ENCODE measurements around the gene B3GALT6.

The B3GALT6 gene

DNA sequence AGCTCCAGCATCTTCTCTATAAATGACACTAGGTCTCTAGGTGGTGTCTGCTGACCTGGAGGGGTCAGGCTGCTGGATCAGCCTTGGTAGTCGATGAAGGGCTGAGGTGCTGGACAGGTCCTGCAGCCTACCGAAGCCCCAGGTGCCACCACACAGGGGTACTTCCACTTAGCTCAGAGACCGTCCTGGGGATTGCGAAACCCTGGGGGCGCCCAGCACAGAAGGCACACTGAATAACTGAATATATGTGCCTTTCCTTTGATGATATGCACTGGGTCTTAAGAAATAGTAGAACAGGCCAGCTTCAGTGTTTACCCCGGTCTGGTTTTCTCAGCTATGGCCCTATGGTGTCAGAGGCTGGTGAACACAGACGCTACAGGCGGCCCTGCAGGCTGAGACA, 30.7 kb downstream of the B3GALT6 start:
- H3K4me1 ChIP-seq (ENCODE audit: control insufficient read depth in 5 of 5, insufficient read depth in 5 of 5, low read length in 5 of 5) = peaks cover 2 to 46% (median 30%) of the 10 kb centered on the region in 5 donors
- peaks cover 0 to 75% (median 60%) of the 10 kb centered on the region in 5 donors for H3K36me3 ChIP-seq (ENCODE audit: control insufficient read depth in 5 of 5, insufficient read depth in 5 of 5, low read length in 5 of 5)
- peak overlapping the region; percentile 33 for H3K27ac ChIP-seq (ENCODE audit: low read depth, low read length)

DNA sequence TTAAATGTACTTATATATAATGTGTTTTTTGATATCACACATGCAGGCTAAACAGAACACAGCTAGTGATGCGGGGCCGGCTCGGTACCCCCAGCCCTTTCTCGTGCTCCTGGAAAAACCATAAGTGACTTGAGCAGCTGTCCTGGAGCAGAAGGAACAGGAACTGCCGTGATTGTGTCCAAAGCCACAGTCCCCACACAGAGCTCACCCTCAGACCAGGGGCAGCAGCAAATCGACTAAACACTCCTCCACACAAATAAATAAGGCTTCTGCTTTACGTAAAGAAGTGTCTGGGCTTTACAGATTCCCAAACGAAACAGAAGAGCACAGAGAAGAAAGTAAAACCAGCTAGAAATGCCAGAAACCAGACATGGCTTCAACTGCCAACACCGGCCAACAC, 32.0 kb downstream of the B3GALT6 start:
- peak overlapping the region; percentile 33 for H3K27ac ChIP-seq (ENCODE audit: low read depth, low read length)
- H3K9ac ChIP-seq (ENCODE audit: low read length in 5 of 5) = peak overlapping the region in 1 of 5 donors; percentile 3
- H3K36me3 ChIP-seq (ENCODE audit: control insufficient read depth in 5 of 5, insufficient read depth in 5 of 5, low read length in 5 of 5) = peaks cover 0 to 81% (median 63%) of the 10 kb centered on the region in 5 donors

More for the DNA sequence above, 30.7 kb downstream of the B3GALT6 start:
- peak overlapping the region in 1 of 5 donors; percentile 12 for H3K4me3 ChIP-seq (ENCODE audit: low read depth in 1 of 5, low read length in 5 of 5)
- peak overlapping the region in 2 of 5 donors; percentile 32 to 47 for H3K9ac ChIP-seq (ENCODE audit: low read length in 5 of 5)
- H3K9me3 ChIP-seq (ENCODE audit: control insufficient read depth in 5 of 5, low read length in 5 of 5) = no peaks in the 10 kb centered on the region
- H3K27me3 ChIP-seq (ENCODE audit: control insufficient read depth in 5 of 5, insufficient read depth in 4 of 5, low read length in 5 of 5) = no peaks in the 10 kb centered on the region

DNA sequence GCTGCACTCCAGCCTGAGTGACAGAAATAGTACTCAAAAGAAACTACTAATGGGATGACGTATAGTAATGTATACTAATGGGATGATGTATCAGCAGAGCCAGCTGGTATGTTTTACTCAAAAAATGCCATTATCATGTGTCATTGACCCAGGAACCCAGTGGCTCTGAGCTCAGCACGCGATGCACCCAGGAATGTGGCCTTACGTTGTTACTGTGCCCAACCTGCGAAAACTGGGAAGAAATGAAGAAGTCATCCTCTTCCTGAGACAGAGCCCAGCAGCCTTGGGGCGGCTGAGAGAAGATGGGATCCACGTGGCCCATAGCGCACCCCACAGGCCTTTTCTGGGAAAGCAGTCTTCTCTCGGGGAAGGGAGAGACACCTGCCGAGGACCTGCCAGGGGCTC, 32.8 kb downstream of the B3GALT6 start:
- no peak overlapping the region for H3K4me3 ChIP-seq (ENCODE audit: low read depth in 1 of 5, low read length in 5 of 5)
- H3K4me1 ChIP-seq (ENCODE audit: control insufficient read depth in 5 of 5, insufficient read depth in 5 of 5, low read length in 5 of 5) = peaks cover 2 to 49% (median 32%) of the 10 kb centered on the region in 5 donors
- peak overlapping the region in 1 of 5 donors; percentile 62 for H3K9ac ChIP-seq (ENCODE audit: low read length in 5 of 5)
- peak overlapping the region; percentile 50 for H3K27ac ChIP-seq (ENCODE audit: low read depth, low read length)
- H3K36me3 ChIP-seq (ENCODE audit: control insufficient read depth in 5 of 5, insufficient read depth in 5 of 5, low read length in 5 of 5) = peaks cover 0 to 74% (median 56%) of the 10 kb centered on the region in 5 donors
- no peaks in the 10 kb centered on the region for H3K27me3 ChIP-seq (ENCODE audit: control insufficient read depth in 5 of 5, insufficient read depth in 4 of 5, low read length in 5 of 5)
- H3K9me3 ChIP-seq (ENCODE audit: control insufficient read depth in 5 of 5, low read length in 5 of 5) = no peaks in the 10 kb centered on the region

More for the DNA sequence above, 32.0 kb downstream of the B3GALT6 start:
- Histone ChIP-seq H3K9me3 (ENCODE audit: control insufficient read depth in 5 of 5, low read length in 5 of 5) (no peaks in the 10 kb centered on the region), H3K4me3 (ENCODE audit: low read depth in 1 of 5, low read length in 5 of 5) (no peak overlapping the region), H3K4me1 (ENCODE audit: control insufficient read depth in 5 of 5, insufficient read depth in 5 of 5, low read length in 5 of 5) (peaks cover 2 to 46% (median 30%) of the 10 kb centered on the region in 5 donors), H3K27me3 (ENCODE audit: control insufficient read depth in 5 of 5, insufficient read depth in 4 of 5, low read length in 5 of 5) (no peaks in the 10 kb centered on the region)

DNA sequence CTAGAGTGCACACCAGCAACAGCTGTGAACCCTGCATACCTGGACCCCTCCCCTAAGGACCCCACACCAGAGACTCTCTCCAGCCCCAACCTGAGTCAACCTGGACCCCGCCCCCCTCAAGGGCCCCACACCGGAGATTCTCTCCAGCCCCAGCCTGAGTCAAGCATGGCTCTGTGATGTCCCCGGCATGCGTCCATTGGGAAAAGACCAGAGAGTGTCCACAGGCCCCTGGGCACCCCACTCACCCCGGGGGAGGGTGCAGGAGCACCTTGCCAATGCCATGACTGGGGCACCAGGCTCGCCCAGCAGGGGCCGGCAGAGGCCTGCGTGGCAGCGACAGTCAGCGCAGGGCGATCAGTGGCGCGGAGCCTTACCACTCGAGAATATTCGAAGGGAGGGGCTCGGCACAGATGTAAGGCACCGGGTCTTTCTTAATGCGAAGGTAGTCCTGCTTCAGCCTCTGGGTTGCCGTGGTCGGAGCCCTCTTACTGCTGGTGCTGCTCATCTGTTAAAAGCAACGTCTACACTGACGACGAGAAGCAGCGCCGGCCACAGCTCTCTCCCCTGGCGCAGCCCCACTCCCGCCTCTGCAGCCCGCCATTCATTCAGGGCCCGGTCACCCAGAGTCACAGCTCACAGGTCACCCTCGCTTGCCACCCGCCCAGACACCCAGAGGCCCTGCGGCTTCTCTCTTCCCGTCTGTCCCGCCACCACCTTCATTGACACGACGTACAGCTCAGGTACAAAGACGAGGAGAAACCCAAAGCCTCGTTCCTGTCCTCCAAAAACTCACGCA, 35.6 kb downstream of the B3GALT6 start:
- Histone ChIP-seq H3K27me3 (ENCODE audit: control insufficient read depth in 5 of 5, insufficient read depth in 4 of 5, low read length in 5 of 5) (no peaks in the 10 kb centered on the region), H3K9ac (ENCODE audit: low read length in 5 of 5) (no peak overlapping the region), H3K4me3 (ENCODE audit: low read depth in 1 of 5, low read length in 5 of 5) (no peak overlapping the region), H3K36me3 (ENCODE audit: control insufficient read depth in 5 of 5, insufficient read depth in 5 of 5, low read length in 5 of 5) (peaks cover 0 to 47% (median 34%) of the 10 kb centered on the region in 5 donors), H3K4me1 (ENCODE audit: control insufficient read depth in 5 of 5, insufficient read depth in 5 of 5, low read length in 5 of 5) (peaks cover 12 to 56% (median 43%) of the 10 kb centered on the region in 5 donors), H3K27ac (ENCODE audit: low read depth, low read length) (no peak overlapping the region), H3K9me3 (ENCODE audit: control insufficient read depth in 5 of 5, low read length in 5 of 5) (no peaks in the 10 kb centered on the region)

DNA sequence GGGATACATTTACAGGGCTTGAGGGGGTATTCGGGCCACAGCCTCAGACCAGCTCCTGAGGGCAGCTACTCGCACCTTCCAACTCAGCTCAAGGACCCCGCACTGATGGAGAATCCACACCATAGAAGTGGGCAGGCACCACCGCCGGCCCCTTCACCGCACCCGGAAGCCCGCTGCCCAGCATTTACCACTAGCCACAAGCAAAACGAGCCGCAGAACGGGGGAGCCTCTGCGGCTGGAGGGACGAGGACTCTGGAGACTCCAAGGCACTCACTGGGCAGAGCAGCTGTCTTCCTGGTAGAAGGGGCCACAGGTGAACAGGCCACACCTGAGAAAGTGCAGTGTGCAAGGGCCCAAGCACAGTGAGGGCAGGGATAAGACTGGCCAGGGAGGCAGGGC, 36.2 kb downstream of the B3GALT6 start:
- H3K9me3 ChIP-seq (ENCODE audit: control insufficient read depth in 5 of 5, low read length in 5 of 5) = no peaks in the 10 kb centered on the region
- no peak overlapping the region for H3K4me3 ChIP-seq (ENCODE audit: low read depth in 1 of 5, low read length in 5 of 5)
- H3K27ac ChIP-seq (ENCODE audit: low read depth, low read length) = no peak overlapping the region
- H3K4me1 ChIP-seq (ENCODE audit: control insufficient read depth in 5 of 5, insufficient read depth in 5 of 5, low read length in 5 of 5) = peaks cover 13 to 54% (median 43%) of the 10 kb centered on the region in 5 donors
- H3K27me3 ChIP-seq (ENCODE audit: control insufficient read depth in 5 of 5, insufficient read depth in 4 of 5, low read length in 5 of 5) = no peaks in the 10 kb centered on the region
- H3K36me3 ChIP-seq (ENCODE audit: control insufficient read depth in 5 of 5, insufficient read depth in 5 of 5, low read length in 5 of 5) = peaks cover 0 to 41% (median 28%) of the 10 kb centered on the region in 5 donors
- no peak overlapping the region for H3K9ac ChIP-seq (ENCODE audit: low read length in 5 of 5)

DNA sequence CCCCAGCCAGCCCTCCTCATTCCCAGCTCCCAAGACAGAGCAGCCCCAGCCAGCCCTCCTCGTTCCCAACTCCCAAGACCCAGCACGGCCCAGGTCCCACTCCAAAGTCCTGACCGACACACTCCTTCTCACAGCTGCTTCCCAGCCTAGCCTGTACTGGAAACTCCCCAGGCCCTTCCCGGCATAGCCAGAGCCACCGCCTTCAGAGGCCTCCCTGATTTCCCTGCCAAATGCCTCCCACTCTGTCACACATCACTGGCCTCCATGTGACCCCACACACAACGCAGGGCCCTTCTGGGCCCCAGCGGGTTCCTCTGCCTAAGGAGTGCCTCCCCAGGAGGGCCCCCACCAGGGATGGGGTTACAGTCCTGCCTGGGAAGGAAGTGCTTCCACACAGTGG, 38.8 kb downstream of the B3GALT6 start:
- Histone ChIP-seq H3K9me3 (ENCODE audit: control insufficient read depth in 5 of 5, low read length in 5 of 5) (no peaks in the 10 kb centered on the region), H3K4me3 (ENCODE audit: low read depth in 1 of 5, low read length in 5 of 5) (peak overlapping the region in 3 of 5 donors; percentile 1 to 35 (median 6)), H3K27me3 (ENCODE audit: control insufficient read depth in 5 of 5, insufficient read depth in 4 of 5, low read length in 5 of 5) (no peaks in the 10 kb centered on the region), H3K9ac (ENCODE audit: low read length in 5 of 5) (peak overlapping the region; percentile 48 to 74 (median 56)), H3K36me3 (ENCODE audit: control insufficient read depth in 5 of 5, insufficient read depth in 5 of 5, low read length in 5 of 5) (peaks cover 0 to 23% (median 17%) of the 10 kb centered on the region in 5 donors), H3K27ac (ENCODE audit: low read depth, low read length) (peak overlapping the region; percentile 23), H3K4me1 (ENCODE audit: control insufficient read depth in 5 of 5, insufficient read depth in 5 of 5, low read length in 5 of 5) (peaks cover 15 to 46% (median 44%) of the 10 kb centered on the region in 5 donors)

DNA sequence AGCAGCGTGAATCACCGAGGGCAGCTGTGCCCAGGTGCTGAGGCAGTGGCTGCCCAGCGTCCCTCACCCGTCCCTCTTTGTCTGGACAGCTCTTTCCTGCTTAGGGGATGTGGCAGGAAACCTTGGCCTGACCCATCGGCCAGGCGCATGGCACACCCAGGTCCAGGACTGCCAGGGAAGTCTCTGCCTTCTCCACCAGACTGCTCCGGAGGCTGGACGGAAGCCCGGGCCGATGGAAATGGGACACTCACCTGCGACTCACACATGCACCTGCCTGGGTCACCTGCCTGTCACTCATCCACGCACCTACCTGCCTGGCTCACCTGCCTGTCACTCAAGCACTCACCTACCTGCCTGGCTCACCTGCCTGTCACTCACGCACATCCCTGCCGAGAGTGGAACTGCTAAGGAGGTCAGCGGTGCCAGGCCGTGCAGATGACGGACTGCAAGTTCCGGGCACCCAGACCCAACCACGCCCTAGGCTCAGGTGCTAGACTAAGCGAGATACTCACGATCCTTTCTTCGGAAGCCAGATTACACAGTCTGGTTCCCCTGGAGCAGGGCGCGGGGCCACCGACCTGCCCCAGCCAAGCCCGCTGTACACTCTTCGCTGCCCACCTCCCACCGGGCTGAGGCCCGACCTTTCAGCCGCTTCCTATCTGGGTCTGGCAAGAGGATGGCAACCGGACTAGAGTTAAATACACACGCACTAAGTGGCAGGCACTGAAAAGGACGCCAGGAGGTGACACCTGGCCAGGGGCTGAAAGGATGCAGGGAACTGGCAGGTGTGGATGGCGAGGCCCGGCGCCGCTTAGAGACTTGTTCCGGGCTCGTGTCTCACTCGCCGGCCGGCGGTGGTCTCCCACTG, 40.5 kb downstream of the B3GALT6 start:
- Histone ChIP-seq H3K4me1 (ENCODE audit: control insufficient read depth in 5 of 5, insufficient read depth in 5 of 5, low read length in 5 of 5) (peaks cover 15 to 46% (median 44%) of the 10 kb centered on the region in 5 donors), H3K4me3 (ENCODE audit: low read depth in 1 of 5, low read length in 5 of 5) (peak overlapping the region; percentile 66 to 90 (median 84)), H3K27me3 (ENCODE audit: control insufficient read depth in 5 of 5, insufficient read depth in 4 of 5, low read length in 5 of 5) (no peaks in the 10 kb centered on the region), H3K36me3 (ENCODE audit: control insufficient read depth in 5 of 5, insufficient read depth in 5 of 5, low read length in 5 of 5) (peaks cover 0 to 14% (median 9%) of the 10 kb centered on the region in 5 donors), H3K27ac (ENCODE audit: low read depth, low read length) (peak overlapping the region; percentile 60), H3K9me3 (ENCODE audit: control insufficient read depth in 5 of 5, low read length in 5 of 5) (no peaks in the 10 kb centered on the region), H3K9ac (ENCODE audit: low read length in 5 of 5) (peak overlapping the region; percentile 50 to 97 (median 95))

DNA sequence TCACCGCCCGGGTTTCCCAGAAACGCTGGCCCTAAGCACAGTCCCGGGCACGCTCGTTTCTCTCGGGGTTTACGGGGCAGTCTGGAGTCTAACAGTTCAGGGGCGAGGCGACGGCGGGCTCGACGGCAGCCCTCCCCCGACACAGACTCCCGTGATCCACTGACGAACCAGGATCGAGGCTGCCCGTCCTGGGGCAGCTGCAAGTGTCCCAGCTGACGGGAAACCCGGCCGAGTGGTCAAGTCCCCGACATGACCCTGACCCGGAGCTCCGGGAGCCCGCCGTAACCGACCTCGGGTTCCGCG, 41.1 kb downstream of the B3GALT6 start:
- H3K4me3 ChIP-seq (ENCODE audit: low read depth in 1 of 5, low read length in 5 of 5) = peak overlapping the region; percentile 66 to 90 (median 84)
- H3K27me3 ChIP-seq (ENCODE audit: control insufficient read depth in 5 of 5, insufficient read depth in 4 of 5, low read length in 5 of 5) = no peaks in the 10 kb centered on the region
- peaks cover 0 to 8% (median 4%) of the 10 kb centered on the region in 5 donors for H3K36me3 ChIP-seq (ENCODE audit: control insufficient read depth in 5 of 5, insufficient read depth in 5 of 5, low read length in 5 of 5)
- H3K9me3 ChIP-seq (ENCODE audit: control insufficient read depth in 5 of 5, low read length in 5 of 5) = no peaks in the 10 kb centered on the region
- H3K4me1 ChIP-seq (ENCODE audit: control insufficient read depth in 5 of 5, insufficient read depth in 5 of 5, low read length in 5 of 5) = peaks cover 15 to 46% (median 44%) of the 10 kb centered on the region in 5 donors
- H3K27ac ChIP-seq (ENCODE audit: low read depth, low read length) = peak overlapping the region; percentile 60
- H3K9ac ChIP-seq (ENCODE audit: low read length in 5 of 5) = peak overlapping the region; percentile 50 to 97 (median 95)

DNA sequence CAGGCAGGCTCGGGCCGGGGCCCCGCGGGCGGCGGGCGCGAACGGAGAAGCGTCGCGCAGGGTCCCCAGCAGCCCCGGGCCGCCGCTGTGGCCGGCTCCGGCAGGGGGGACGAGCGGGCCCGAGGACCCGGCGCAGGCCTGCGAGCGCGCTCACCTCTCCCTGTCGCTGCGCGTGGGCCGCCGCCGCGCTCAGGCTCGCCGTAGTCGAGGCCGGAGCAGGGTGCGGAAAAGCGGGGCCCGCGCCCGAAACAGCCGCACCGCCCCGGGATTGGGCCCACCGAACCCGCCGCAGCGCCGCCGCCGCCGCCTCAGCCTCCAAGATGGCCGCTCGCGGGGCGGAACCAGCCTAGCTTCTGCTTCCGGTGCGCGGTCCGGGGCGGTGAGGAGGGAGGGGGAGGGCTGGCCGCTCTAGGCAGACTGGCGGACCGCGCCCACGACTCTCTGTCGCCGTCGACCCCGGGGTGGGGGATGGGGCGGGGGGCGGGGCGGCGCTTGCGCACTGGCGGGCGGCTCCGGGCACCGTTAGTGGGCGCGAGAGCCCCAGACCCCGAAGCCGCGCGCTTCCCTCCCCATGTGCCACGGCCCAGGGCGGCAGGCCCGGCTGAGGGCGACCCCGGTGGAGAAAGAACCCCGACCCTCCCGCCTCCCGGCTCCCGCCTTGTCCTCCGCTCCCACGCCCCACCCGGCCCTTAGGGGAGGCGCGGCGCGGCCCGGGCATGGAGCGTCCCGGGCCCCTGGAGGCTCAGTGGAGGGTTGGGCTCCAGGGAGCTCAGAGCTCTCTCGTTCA, 41.7 kb downstream of the B3GALT6 start, which contains the start of gene UBE2J2:
UBE2J2 (minus strand) TSS at position 343 of the 787 bp plus-strand sequence. CDS start 5,862 bp downstream, outside the sequence.
- Histone ChIP-seq H3K4me3 (ENCODE audit: low read depth in 1 of 5, low read length in 5 of 5) (peak within 1 kb of the TSS; percentile 66 to 90 (median 84)), H3K36me3 (ENCODE audit: control insufficient read depth in 5 of 5, insufficient read depth in 5 of 5, low read length in 5 of 5) (peaks cover 0 to 5% (median 0%) of the 10 kb centered on the region in 5 donors), H3K4me1 (ENCODE audit: control insufficient read depth in 5 of 5, insufficient read depth in 5 of 5, low read length in 5 of 5) (peaks cover 15 to 46% (median 44%) of the 10 kb centered on the region in 5 donors), H3K9me3 (ENCODE audit: control insufficient read depth in 5 of 5, low read length in 5 of 5) (no peaks in the 10 kb centered on the region), H3K27ac (ENCODE audit: low read depth, low read length) (peak within 1 kb of the TSS; percentile 60), H3K27me3 (ENCODE audit: control insufficient read depth in 5 of 5, insufficient read depth in 4 of 5, low read length in 5 of 5) (no peaks in the 10 kb centered on the region), H3K9ac (ENCODE audit: low read length in 5 of 5) (peak within 1 kb of the TSS; percentile 50 to 97 (median 95))

Measured in subcutaneous abdominal adipose tissue (tissue), 5 donors.